Uterus (tissue), 4 donors: ENCODE data around the gene RAD51B. TPM values are rescaled to one million over a fixed set of nuclear protein-coding genes. Genes with fewer than 3 reads are reported as not detected.
A peak's percentile ranks its signal among the peaks of the same experiment; 100 is the strongest.

Experiments used
- DNase-seq, 2 donors: peaks; one replicate each; pipeline ENCODE4 v3.0.0-alpha.2; 2019 to 2020
- H3K27ac ChIP-seq, 2 donors: fragments of 200-600 bp; sonication (generic); 1 replicate in 1 of 2; 2 replicates in 1 of 2; pipeline ENCODE4 v1.5.1; 2016 to 2018
- H3K27me3 ChIP-seq, 2 donors: fragments of 200-600 bp; sonication (generic); one replicate each; pipeline ENCODE4 v1.5.1; 2018 to 2019; ENCODE audit warnings: control low read depth in 1 of 2
- H3K36me3 ChIP-seq, 2 donors: fragments of 200-600 bp; sonication (generic); one replicate each; pipeline ENCODE4 v1.5.1; 2019; ENCODE audit warnings: control low read depth in 1 of 2
- H3K4me1 ChIP-seq, 2 donors: fragments of 200-600 bp; sonication (generic); one replicate each; pipeline ENCODE4 v1.5.1; 2018 to 2019; ENCODE audit warnings: control low read depth in 1 of 2
- H3K4me3 ChIP-seq, 2 donors: fragments of 200-600 bp; sonication (generic); 1 replicate in 1 of 2; 2 replicates in 1 of 2; pipeline ENCODE4 v1.5.1; 2018 to 2019; ENCODE audit warnings: mild to moderate bottlenecking in 1 of 2
- H3K9me3 ChIP-seq, 2 donors: fragments of 200-600 bp; sonication (generic); one replicate each; pipeline ENCODE4 v1.5.1; 2019; ENCODE audit warnings: control low read depth in 1 of 2
- CTCF ChIP-seq, 4 experiments: fragments of 200-600 bp in 2 of 4; fragments of 450-650 bp in 2 of 4; sonication (generic) in 2 of 4; IDR thresholded peaks; one replicate each; pipeline ENCODE4 v1.5.1; 2016 to 2019; ENCODE audit warnings: antibody characterized with exemption in 4 of 4, mild to moderate bottlenecking in 2 of 4, moderate library complexity in 1 of 4
- POLR2A ChIP-seq, 2 donors: fragments of 450-650 bp; IDR thresholded peaks; one replicate each; pipeline ENCODE4 v1.6.1; 2016; ENCODE audit warnings: antibody characterized with exemption in 2 of 2, mild to moderate bottlenecking in 1 of 2, moderate library complexity in 1 of 2
- intact Hi-C: fragments of 100-400 bp; cut with DNase I; formaldehyde crosslinking; loops from one replicate; pipeline ENCODE4 v1.15.1; 2023; ENCODE audit warnings: low total_unique reads
- total RNA-seq, 4 donors: library from RNA; depleted of rRNA in 3 of 4; stranded (reverse); fragments of >200 nt in 3 of 4; gene quantifications; one replicate each; pipeline versions ENCODE4 v1.1.0 to v1.2.4, GENCODE V29; 2014 to 2023
- donor health status: DM: yes; HTN: yes; CAD: no.

RAD51B gene
- total RNA-seq, 4 donors from 2014 or later: 29.5 to 100.0 (median 70.3) TPM

- TF ChIP-seq POLR2A (IDR thresholded peaks at IDR 0.05) (no peak), CTCF (IDR thresholded peaks at IDR 0.05) (no peak)
- H3K4me3 ChIP-seq: no peak overlapping the region
- no peaks in the 10 kb centered on the region for H3K27me3 ChIP-seq
- peaks cover 36 to 40% of the 10 kb centered on the region in 2 donors for H3K4me1 ChIP-seq
- H3K9me3 ChIP-seq: no peaks in the 10 kb centered on the region
- no peaks in the 10 kb centered on the region for H3K36me3 ChIP-seq
- intact Hi-C loops: loop anchor here (5.0 to 10.0 kb wide), 2 partner anchors 540 to 567 kb away; no protein-coding TSS in a partner anchor
- peak overlapping the region; percentile 90 to 94 for H3K27ac ChIP-seq
- DNase-seq: peak in 1 of 2 donors; percentile 70
Measured at GRCh38 chr14:68247676-68248268, 428.2 kb downstream of the RAD51B start.

GRCh38 chr14:68248481-68249255 is 429.1 kb downstream of the RAD51B start:
- intact Hi-C loops: loop anchor here (5.0 to 10.0 kb wide), 2 partner anchors 539 to 566 kb away; no protein-coding TSS in a partner anchor
- DNase-seq: peak in 1 of 2 donors; percentile 46
- H3K9me3 ChIP-seq: no peaks in the 10 kb centered on the region
- H3K4me3 ChIP-seq: no peak overlapping the region
- peaks cover 36 to 43% of the 10 kb centered on the region in 2 donors for H3K4me1 ChIP-seq
- no peaks in the 10 kb centered on the region for H3K36me3 ChIP-seq
- no peaks in the 10 kb centered on the region for H3K27me3 ChIP-seq
- peak overlapping the region; percentile 90 to 94 for H3K27ac ChIP-seq
- TF ChIP-seq POLR2A (IDR thresholded peaks at IDR 0.05) (no peak), CTCF (IDR thresholded peaks at IDR 0.05) (peak; percentile 59 to 76 (median 68))

- no peak for DNase-seq
- H3K36me3 ChIP-seq: no peaks in the 10 kb centered on the region
- TF ChIP-seq POLR2A (IDR thresholded peaks at IDR 0.05): no peak
- no peak for TF ChIP-seq CTCF (IDR thresholded peaks at IDR 0.05)
- H3K27ac ChIP-seq: peak overlapping the region; percentile 90 to 94
- no peaks in the 10 kb centered on the region for H3K27me3 ChIP-seq
- H3K4me3 ChIP-seq: no peak overlapping the region
- H3K4me1 ChIP-seq: peaks cover 36 to 41% of the 10 kb centered on the region in 2 donors
- intact Hi-C loops: loop anchor here (5.0 to 10.0 kb wide), 2 partner anchors 537 to 565 kb away; no protein-coding TSS in a partner anchor
- H3K9me3 ChIP-seq: no peaks in the 10 kb centered on the region
Measured at GRCh38 chr14:68249661-68250451, 430.3 kb downstream of the RAD51B start.

GRCh38 chr14:68250927-68251768 is 431.6 kb downstream of the RAD51B start:
- TF ChIP-seq CTCF (IDR thresholded peaks at IDR 0.05): peak in 1 of 4 experiments; percentile 20
- no peak for TF ChIP-seq POLR2A (IDR thresholded peaks at IDR 0.05)
- intact Hi-C loops: no loop called here

More at GRCh38 chr14:68250927-68251768, 431.6 kb downstream of the RAD51B start:
- no peak for DNase-seq
- H3K4me3 ChIP-seq: no peak overlapping the region
- no peaks in the 10 kb centered on the region for H3K27me3 ChIP-seq
- peaks cover 33 to 38% of the 10 kb centered on the region in 2 donors for H3K4me1 ChIP-seq
- H3K9me3 ChIP-seq: no peaks in the 10 kb centered on the region
- peak overlapping the region; percentile 90 to 94 for H3K27ac ChIP-seq
- H3K36me3 ChIP-seq: no peaks in the 10 kb centered on the region
